ENCODE results near the gene PML.

The PML gene

GRCh38 chr15:73978896-73979295, 15.6 kb upstream of the PML start:
- no peak overlapping the region for H3K27ac ChIP-seq (ENCODE audit: low read length)
- H3K9me3 ChIP-seq (replicated peaks; ENCODE audit: insufficient read depth, low read length) = no peaks in the 10 kb centered on the region
- H3K4me2 ChIP-seq (ENCODE audit: low read depth, low read length) = no peak overlapping the region
- no peak overlapping the region for H3K9ac ChIP-seq (ENCODE audit: low read length)
- no peak overlapping the region for H2AFZ ChIP-seq (ENCODE audit: low read length)
- H3K79me2 ChIP-seq (ENCODE audit: low read length) = no peaks in the 10 kb centered on the region
- H3F3A ChIP-seq (ENCODE audit: insufficient read depth, low read length) = peaks cover 5% of the 10 kb centered on the region; the same call in 1 of the 2 replicates
- H3K4me3 ChIP-seq (ENCODE audit: low read length) = no peak overlapping the region
- TF ChIP-seq CTCF (IDR thresholded peaks at IDR 0.05; ENCODE audit: low read length) = no peak
- no peak for TF ChIP-seq EZH2 (optimal IDR thresholded peaks at IDR 0.05; ENCODE audit: low read depth, low read length)
- no peak for TF ChIP-seq EZH2phosphoT487 (IDR thresholded peaks at IDR 0.05; ENCODE audit: low read length)
- no peaks in the 10 kb centered on the region for H3K36me3 ChIP-seq (replicated peaks; ENCODE audit: insufficient read depth, low read length)
- peaks cover 49% of the 10 kb centered on the region for H3K27me3 ChIP-seq (replicated peaks; ENCODE audit: insufficient read depth, low read length)
- H3K9me2 ChIP-seq (replicated peaks; ENCODE audit: insufficient read depth, low read length) = no peaks in the 10 kb centered on the region
- 0 out of 2 replicates have a peak, but pooled peaks cover 4% of the 10 kb centered on the region for H3K4me1 ChIP-seq (ENCODE audit: low read length)
- DNase-seq = no peak
- H4K20me1 ChIP-seq (ENCODE audit: insufficient read depth, low read length) = no peaks in the 10 kb centered on the region

GRCh38 chr15:73979636-73980035, 14.9 kb upstream of the PML start:
- H3K9me3 ChIP-seq (replicated peaks; ENCODE audit: insufficient read depth, low read length) = no peaks in the 10 kb centered on the region
- no peak overlapping the region for H2AFZ ChIP-seq (ENCODE audit: low read length)
- peaks cover 45% of the 10 kb centered on the region for H3K27me3 ChIP-seq (replicated peaks; ENCODE audit: insufficient read depth, low read length)
- H3K9me2 ChIP-seq (replicated peaks; ENCODE audit: insufficient read depth, low read length) = no peaks in the 10 kb centered on the region
- no peak overlapping the region for H3K9ac ChIP-seq (ENCODE audit: low read length)
- TF ChIP-seq EZH2phosphoT487 (IDR thresholded peaks at IDR 0.05; ENCODE audit: low read length) (no peak), EZH2 (optimal IDR thresholded peaks at IDR 0.05; ENCODE audit: low read depth, low read length) (no peak)
- H3K4me1 ChIP-seq (ENCODE audit: low read length) = peaks cover 6% of the 10 kb centered on the region
- H3K4me3 ChIP-seq (ENCODE audit: low read length) = no peak overlapping the region
- DNase-seq = no peak
- H3K36me3 ChIP-seq (replicated peaks; ENCODE audit: insufficient read depth, low read length) = no peaks in the 10 kb centered on the region
- peaks cover 5% of the 10 kb centered on the region; the same call in 1 of the 2 replicates for H3F3A ChIP-seq (ENCODE audit: insufficient read depth, low read length)
- H3K27ac ChIP-seq (ENCODE audit: low read length) = no peak overlapping the region
- no peak overlapping the region for H3K4me2 ChIP-seq (ENCODE audit: low read depth, low read length)
- H3K79me2 ChIP-seq (ENCODE audit: low read length) = no peaks in the 10 kb centered on the region
- H4K20me1 ChIP-seq (ENCODE audit: insufficient read depth, low read length) = no peaks in the 10 kb centered on the region

- no peak for DNase-seq
- H3F3A ChIP-seq (ENCODE audit: insufficient read depth, low read length) = 0 out of 2 replicates have a peak, but pooled peaks cover 7% of the 10 kb centered on the region
Observed at GRCh38 chr15:73981761-73982221, 12.7 kb upstream of the PML start.

More at GRCh38 chr15:73981761-73982221, 12.7 kb upstream of the PML start:
- Histone ChIP-seq H4K20me1 (ENCODE audit: insufficient read depth, low read length) (no peaks in the 10 kb centered on the region), H2AFZ (ENCODE audit: low read length) (no peak overlapping the region), H3K9me2 (replicated peaks; ENCODE audit: insufficient read depth, low read length) (no peaks in the 10 kb centered on the region), H3K9me3 (replicated peaks; ENCODE audit: insufficient read depth, low read length) (no peaks in the 10 kb centered on the region), H3K36me3 (replicated peaks; ENCODE audit: insufficient read depth, low read length) (no peaks in the 10 kb centered on the region), H3K27ac (ENCODE audit: low read length) (no peak overlapping the region), H3K27me3 (replicated peaks; ENCODE audit: insufficient read depth, low read length) (peaks cover 23% of the 10 kb centered on the region), H3K9ac (ENCODE audit: low read length) (no peak overlapping the region), H3K4me3 (ENCODE audit: low read length) (no peak overlapping the region), H3K79me2 (ENCODE audit: low read length) (no peaks in the 10 kb centered on the region), H3K4me1 (ENCODE audit: low read length) (peaks cover 12% of the 10 kb centered on the region), H3K4me2 (ENCODE audit: low read depth, low read length) (no peak overlapping the region)
- TF ChIP-seq EZH2phosphoT487 (IDR thresholded peaks at IDR 0.05; ENCODE audit: low read length) (no peak), EZH2 (optimal IDR thresholded peaks at IDR 0.05; ENCODE audit: low read depth, low read length) (no peak), CTCF (IDR thresholded peaks at IDR 0.05; ENCODE audit: low read length) (no peak)
